Measurements from ENCODE around the gene ASB10.

The ASB10 gene

DNA sequence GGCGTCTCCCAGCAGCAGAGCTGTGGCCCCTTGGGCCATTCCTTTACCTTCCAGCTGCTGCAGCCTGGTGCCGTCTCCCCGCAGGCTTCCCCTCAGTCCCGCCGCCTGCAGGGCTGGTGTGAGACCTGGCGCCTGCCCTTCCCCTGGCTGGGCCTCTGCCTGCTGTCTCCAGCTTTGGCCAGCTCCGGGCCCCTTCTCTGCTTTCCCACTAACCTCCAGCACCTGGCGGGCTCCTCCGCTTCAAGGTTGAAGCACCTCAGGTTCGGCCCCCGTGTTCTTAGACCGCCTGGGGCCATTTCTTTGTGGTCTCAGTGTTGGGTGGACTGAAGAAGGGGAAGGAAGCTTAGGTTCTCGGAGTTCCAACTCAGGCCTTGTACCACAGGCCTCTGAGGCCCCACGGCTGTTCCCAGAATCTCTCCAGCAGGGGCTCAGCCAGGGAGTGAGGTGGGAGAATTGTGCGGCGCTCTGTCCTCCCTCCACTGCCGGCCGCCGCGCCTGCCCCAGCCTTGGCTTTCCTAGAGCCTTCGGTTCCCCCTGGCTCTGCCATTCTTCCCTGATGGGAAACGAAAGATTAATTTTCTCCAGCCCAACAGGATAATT, 49.9 kb downstream of the ASB10 start:
- Histone ChIP-seq H2AFZ (ENCODE audit: low read length) (no peak overlapping the region), H3K27ac (replicated peaks; ENCODE audit: low read length) (no peak overlapping the region), H3K23ac (ENCODE audit: low read depth, low read length, poor library complexity) (no peak overlapping the region), H3K4me3 (ENCODE audit: low read length in 2 of 2) (no peak overlapping the region), H3K36me3 (replicated peaks in 1 of 2; ENCODE audit: control insufficient read depth in 2 of 2, insufficient read depth in 2 of 2, low read length in 2 of 2) (peaks cover 32 to 93% of the 10 kb centered on the region in 2 donors), H4K91ac (ENCODE audit: low read depth, low read length, poor library complexity) (no peak overlapping the region), H3K18ac (ENCODE audit: low read length) (no peak overlapping the region), H3K9ac (ENCODE audit: low read depth, low read length, poor library complexity) (no peak overlapping the region), H3K9me3 (replicated peaks in 1 of 2; ENCODE audit: control insufficient read depth in 2 of 2, insufficient read depth in 1 of 2, low read depth in 1 of 2, low read length in 2 of 2) (no peaks in the 10 kb centered on the region), H2AK5ac (ENCODE audit: low read depth, low read length) (no peak overlapping the region), H2BK15ac (ENCODE audit: low read length) (no peak overlapping the region), H3K79me1 (ENCODE audit: low read depth, low read length) (peaks cover 2% of the 10 kb centered on the region), H2BK12ac (ENCODE audit: low read length) (no peak overlapping the region), H3K4ac (ENCODE audit: low read length) (no peak overlapping the region), H3K4me2 (ENCODE audit: insufficient read depth, low read length, poor library complexity, severe bottlenecking) (no peak overlapping the region), H3K14ac (ENCODE audit: low read length) (no peak overlapping the region), H3K27me3 (ENCODE audit: control insufficient read depth in 3 of 3, insufficient read depth in 3 of 3, low read depth in 1 of 3, low read length in 3 of 3) (no peaks in the 10 kb centered on the region), H2BK5ac (ENCODE audit: low read length) (no peak overlapping the region), H4K8ac (ENCODE audit: low read depth, low read length) (no peak overlapping the region), H3K4me1 (ENCODE audit: control insufficient read depth in 2 of 2, insufficient read depth in 1 of 2, low read depth in 1 of 2, low read length in 2 of 2) (peaks cover 0 to 17% of the 10 kb centered on the region in 2 donors), H2BK120ac (ENCODE audit: low read depth, low read length) (no peak overlapping the region)
- WGBS, 2 donors (ENCODE audit: extremely low coverage in 2 of 2, insufficient read length in 2 of 2, insufficient replicate concordance in 1 of 2) = no CpG with 5 or more reads among the region's 22 CpGs
- DNase-seq (ENCODE audit: low spot score) = no peak

DNA sequence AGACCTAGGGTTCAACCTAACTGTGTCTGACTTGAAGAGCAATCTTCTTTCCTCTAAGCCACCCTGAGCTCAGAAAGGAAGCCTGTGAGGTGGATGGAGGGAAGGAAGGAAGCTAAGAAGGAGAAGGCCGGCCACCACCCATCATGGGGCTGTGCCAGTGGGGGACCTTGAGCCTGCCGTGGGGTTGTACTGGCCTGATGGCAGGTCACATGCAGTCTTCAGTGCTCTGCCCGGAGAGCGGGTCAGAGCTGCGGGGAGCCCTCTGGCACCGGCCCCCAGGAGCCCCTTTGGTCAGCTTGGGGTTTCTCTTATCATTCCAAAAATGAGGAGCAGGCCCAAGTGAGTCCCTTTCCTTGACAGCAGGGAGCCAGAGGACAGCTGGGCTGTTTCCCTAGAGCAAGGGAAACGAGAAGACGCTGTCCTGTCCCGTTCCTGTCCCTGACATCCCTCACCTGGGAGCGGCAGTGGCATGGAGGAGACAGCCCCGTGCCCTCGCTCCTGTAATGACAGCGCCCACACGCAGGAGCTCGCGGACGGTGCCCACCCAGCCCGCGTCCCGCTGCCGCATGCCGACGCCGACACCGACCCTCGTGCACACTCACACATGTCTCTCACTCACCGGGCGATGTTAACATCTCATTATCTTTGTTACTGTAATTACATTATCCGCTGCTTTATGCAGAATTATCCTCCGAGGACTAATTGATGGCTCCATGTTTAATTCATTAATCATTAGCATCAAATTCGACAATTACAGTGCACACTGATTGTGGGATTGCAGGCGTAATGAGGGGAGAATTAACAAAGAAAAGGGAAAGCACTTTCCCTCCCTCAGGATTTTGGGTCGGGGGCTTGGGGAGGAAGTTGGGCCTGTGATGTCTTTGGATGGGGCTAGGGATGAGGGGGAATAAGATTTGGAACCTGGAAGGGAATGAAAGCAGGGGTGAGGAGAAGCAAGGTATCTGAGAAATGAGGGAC, 50.9 kb downstream of the ASB10 start:
- Histone ChIP-seq H2BK120ac (ENCODE audit: low read depth, low read length) (no peak overlapping the region), H3K27ac (replicated peaks; ENCODE audit: low read length) (no peak overlapping the region), H2AFZ (ENCODE audit: low read length) (no peak overlapping the region), H3K4ac (ENCODE audit: low read length) (no peak overlapping the region), H3K4me3 (ENCODE audit: low read length in 2 of 2) (no peak overlapping the region), H3K79me1 (ENCODE audit: low read depth, low read length) (peaks cover 3% of the 10 kb centered on the region), H2BK12ac (ENCODE audit: low read length) (no peak overlapping the region), H4K91ac (ENCODE audit: low read depth, low read length, poor library complexity) (no peak overlapping the region), H2BK15ac (ENCODE audit: low read length) (no peak overlapping the region), H3K36me3 (replicated peaks in 1 of 2; ENCODE audit: control insufficient read depth in 2 of 2, insufficient read depth in 2 of 2, low read length in 2 of 2) (peaks cover 33 to 93% of the 10 kb centered on the region in 2 donors), H2AK5ac (ENCODE audit: low read depth, low read length) (no peak overlapping the region), H3K23ac (ENCODE audit: low read depth, low read length, poor library complexity) (no peak overlapping the region), H3K14ac (ENCODE audit: low read length) (no peak overlapping the region), H3K27me3 (ENCODE audit: control insufficient read depth in 3 of 3, insufficient read depth in 3 of 3, low read depth in 1 of 3, low read length in 3 of 3) (no peaks in the 10 kb centered on the region), H2BK5ac (ENCODE audit: low read length) (no peak overlapping the region), H3K18ac (ENCODE audit: low read length) (no peak overlapping the region), H3K4me2 (ENCODE audit: insufficient read depth, low read length, poor library complexity, severe bottlenecking) (no peak overlapping the region), H3K9me3 (replicated peaks in 1 of 2; ENCODE audit: control insufficient read depth in 2 of 2, insufficient read depth in 1 of 2, low read depth in 1 of 2, low read length in 2 of 2) (no peaks in the 10 kb centered on the region), H3K9ac (ENCODE audit: low read depth, low read length, poor library complexity) (no peak overlapping the region), H3K4me1 (ENCODE audit: control insufficient read depth in 2 of 2, insufficient read depth in 1 of 2, low read depth in 1 of 2, low read length in 2 of 2) (peaks cover 0 to 15% of the 10 kb centered on the region in 2 donors), H4K8ac (ENCODE audit: low read depth, low read length) (no peak overlapping the region)
- WGBS, 2 donors (ENCODE audit: extremely low coverage in 2 of 2, insufficient read length in 2 of 2, insufficient replicate concordance in 1 of 2) = no CpG with 5 or more reads among the region's 33 CpGs
- no peak for DNase-seq (ENCODE audit: low spot score)

DNA sequence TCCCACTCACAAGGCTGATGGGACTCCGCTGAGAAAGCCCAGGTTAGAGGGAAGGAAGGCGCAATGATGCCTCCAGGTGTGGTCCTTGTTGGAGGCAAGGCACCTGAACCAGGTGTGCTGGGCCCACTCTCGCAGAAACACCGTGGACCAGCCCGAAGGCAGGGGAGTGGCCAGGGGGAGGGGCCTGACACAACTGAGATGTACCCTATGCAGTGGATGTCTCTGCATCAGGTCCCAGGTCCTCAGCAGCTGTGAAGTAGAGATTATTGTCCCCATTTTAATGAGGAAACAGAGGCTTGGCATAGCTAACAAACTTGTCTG, 51.6 kb downstream of the ASB10 start:
- no peak overlapping the region for H2AFZ ChIP-seq (ENCODE audit: low read length)
- peaks cover 3% of the 10 kb centered on the region for H3K79me1 ChIP-seq (ENCODE audit: low read depth, low read length)
- H2BK120ac ChIP-seq (ENCODE audit: low read depth, low read length) = no peak overlapping the region
- peaks cover 0 to 15% of the 10 kb centered on the region in 2 donors for H3K4me1 ChIP-seq (ENCODE audit: control insufficient read depth in 2 of 2, insufficient read depth in 1 of 2, low read depth in 1 of 2, low read length in 2 of 2)
- DNase-seq (ENCODE audit: low spot score) = no peak
- no peak overlapping the region for H2AK5ac ChIP-seq (ENCODE audit: low read depth, low read length)
- no peak overlapping the region for H3K14ac ChIP-seq (ENCODE audit: low read length)
- no peak overlapping the region for H2BK5ac ChIP-seq (ENCODE audit: low read length)
- H2BK12ac ChIP-seq (ENCODE audit: low read length) = no peak overlapping the region
- WGBS, 2 donors (ENCODE audit: extremely low coverage in 2 of 2, insufficient read length in 2 of 2, insufficient replicate concordance in 1 of 2) = no CpG with 5 or more reads among the region's 5 CpGs
- peaks cover 33 to 93% of the 10 kb centered on the region in 2 donors for H3K36me3 ChIP-seq (replicated peaks in 1 of 2; ENCODE audit: control insufficient read depth in 2 of 2, insufficient read depth in 2 of 2, low read length in 2 of 2)
- H3K4me3 ChIP-seq (ENCODE audit: low read length in 2 of 2) = no peak overlapping the region
- no peak overlapping the region for H4K91ac ChIP-seq (ENCODE audit: low read depth, low read length, poor library complexity)
- no peak overlapping the region for H3K27ac ChIP-seq (replicated peaks; ENCODE audit: low read length)
- no peaks in the 10 kb centered on the region for H3K9me3 ChIP-seq (replicated peaks in 1 of 2; ENCODE audit: control insufficient read depth in 2 of 2, insufficient read depth in 1 of 2, low read depth in 1 of 2, low read length in 2 of 2)
- H4K8ac ChIP-seq (ENCODE audit: low read depth, low read length) = no peak overlapping the region
- no peak overlapping the region for H3K9ac ChIP-seq (ENCODE audit: low read depth, low read length, poor library complexity)
- no peak overlapping the region for H3K4ac ChIP-seq (ENCODE audit: low read length)
- H3K18ac ChIP-seq (ENCODE audit: low read length) = no peak overlapping the region
- no peak overlapping the region for H3K23ac ChIP-seq (ENCODE audit: low read depth, low read length, poor library complexity)
- H2BK15ac ChIP-seq (ENCODE audit: low read length) = no peak overlapping the region
- H3K4me2 ChIP-seq (ENCODE audit: insufficient read depth, low read length, poor library complexity, severe bottlenecking) = no peak overlapping the region
- H3K27me3 ChIP-seq (ENCODE audit: control insufficient read depth in 3 of 3, insufficient read depth in 3 of 3, low read depth in 1 of 3, low read length in 3 of 3) = no peaks in the 10 kb centered on the region

DNA sequence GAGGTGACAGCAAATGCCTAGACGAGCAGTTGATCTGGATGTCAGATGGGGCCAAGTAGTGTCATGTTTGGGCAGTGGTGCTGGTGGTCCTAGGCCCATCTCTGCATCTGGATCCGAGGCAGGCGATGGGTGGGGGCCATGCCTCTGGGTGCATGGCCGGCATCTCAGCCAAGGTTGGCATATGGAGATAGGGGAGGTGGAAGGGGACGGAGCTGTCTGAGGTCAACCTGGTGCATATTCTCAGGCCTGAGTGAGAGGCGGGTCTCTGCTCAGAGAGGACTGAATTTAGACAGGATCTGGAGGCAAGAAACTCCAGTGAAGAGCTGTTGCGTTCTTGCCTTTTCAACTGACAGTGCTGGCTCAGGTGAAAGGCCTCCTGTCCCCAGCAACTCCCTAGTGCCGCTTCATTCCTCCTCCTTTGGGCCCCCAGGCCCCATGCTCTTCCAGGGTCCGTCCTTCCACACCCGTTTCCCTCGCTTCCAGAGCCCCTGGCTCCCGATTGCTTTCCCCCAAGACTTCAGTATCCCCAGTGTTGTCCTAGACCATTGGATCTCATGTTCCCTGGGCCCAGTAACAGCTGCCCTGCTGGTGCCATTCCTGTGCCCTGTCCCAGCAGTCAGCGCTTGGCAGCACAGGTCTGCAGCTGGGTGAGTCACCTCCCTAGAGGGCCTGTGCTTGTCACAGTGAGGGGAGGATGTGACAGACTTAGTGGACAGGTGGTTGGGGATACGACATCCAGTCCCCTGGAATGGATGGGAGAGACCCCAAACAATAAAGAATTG, 52.1 kb downstream of the ASB10 start:
- Histone ChIP-seq H2BK120ac (ENCODE audit: low read depth, low read length) (no peak overlapping the region), H2AFZ (ENCODE audit: low read length) (no peak overlapping the region), H3K4ac (ENCODE audit: low read length) (no peak overlapping the region), H4K8ac (ENCODE audit: low read depth, low read length) (no peak overlapping the region), H3K14ac (ENCODE audit: low read length) (no peak overlapping the region), H3K23ac (ENCODE audit: low read depth, low read length, poor library complexity) (no peak overlapping the region), H3K9ac (ENCODE audit: low read depth, low read length, poor library complexity) (no peak overlapping the region), H3K4me1 (ENCODE audit: control insufficient read depth in 2 of 2, insufficient read depth in 1 of 2, low read depth in 1 of 2, low read length in 2 of 2) (peaks cover 0 to 15% of the 10 kb centered on the region in 2 donors), H3K4me3 (ENCODE audit: low read length in 2 of 2) (no peak overlapping the region), H3K9me3 (replicated peaks in 1 of 2; ENCODE audit: control insufficient read depth in 2 of 2, insufficient read depth in 1 of 2, low read depth in 1 of 2, low read length in 2 of 2) (no peaks in the 10 kb centered on the region), H4K91ac (ENCODE audit: low read depth, low read length, poor library complexity) (no peak overlapping the region), H3K36me3 (replicated peaks in 1 of 2; ENCODE audit: control insufficient read depth in 2 of 2, insufficient read depth in 2 of 2, low read length in 2 of 2) (peaks cover 39 to 93% of the 10 kb centered on the region in 2 donors), H2BK5ac (ENCODE audit: low read length) (no peak overlapping the region), H3K27ac (replicated peaks; ENCODE audit: low read length) (no peak overlapping the region), H2AK5ac (ENCODE audit: low read depth, low read length) (no peak overlapping the region), H3K4me2 (ENCODE audit: insufficient read depth, low read length, poor library complexity, severe bottlenecking) (no peak overlapping the region), H3K79me1 (ENCODE audit: low read depth, low read length) (peaks cover 3% of the 10 kb centered on the region), H2BK15ac (ENCODE audit: low read length) (no peak overlapping the region), H3K27me3 (ENCODE audit: control insufficient read depth in 3 of 3, insufficient read depth in 3 of 3, low read depth in 1 of 3, low read length in 3 of 3) (no peaks in the 10 kb centered on the region), H3K18ac (ENCODE audit: low read length) (no peak overlapping the region), H2BK12ac (ENCODE audit: low read length) (no peak overlapping the region)
- no CpG with 5 or more reads among the region's 14 CpGs for WGBS, 2 donors (ENCODE audit: extremely low coverage in 2 of 2, insufficient read length in 2 of 2, insufficient replicate concordance in 1 of 2)
- no peak for DNase-seq (ENCODE audit: low spot score)
